ENCODE results near the gene TRIM15.

Gene TRIM15

GRCh38 chr6:30188541-30188940 is 25.2 kb downstream of the TRIM15 start:
- H3K9me3 Mint-ChIP-seq, result no peaks in the 10 kb centered on the region
- H3K27me3 Mint-ChIP-seq, result no peaks in the 10 kb centered on the region
- peaks cover 15% of the 10 kb centered on the region for H3K4me1 Mint-ChIP-seq (ENCODE audit: low read depth)
- no peak overlapping the region for H3K4me3 Mint-ChIP-seq
- no peak overlapping the region for H3K27ac Mint-ChIP-seq
- peaks cover 87% of the 10 kb centered on the region for H3K36me3 Mint-ChIP-seq (ENCODE audit: low read depth)
- intact Hi-C loops (cut with micrococcal nuclease), result no loop called here

DNA sequence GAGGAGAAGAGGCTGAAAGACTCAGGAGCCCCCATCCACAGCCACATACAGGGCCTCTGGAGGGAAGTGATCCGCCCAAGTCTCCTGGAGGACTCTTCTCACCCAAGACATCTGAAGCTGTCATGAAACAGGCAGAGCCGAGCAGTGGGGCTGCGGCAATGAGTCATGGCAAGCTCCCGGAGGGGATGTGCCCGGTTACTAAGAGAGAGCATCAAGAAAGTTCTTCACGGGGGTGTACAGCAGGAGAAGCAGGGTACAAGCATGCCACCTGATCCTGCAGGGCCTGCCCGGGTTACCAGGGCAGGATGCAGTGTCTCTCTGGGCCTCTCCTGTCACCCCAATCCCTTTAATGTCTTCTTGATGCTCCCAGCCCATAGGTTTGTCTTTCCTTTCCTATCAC is 28.7 kb downstream of the TRIM15 start:
- peaks cover 94% of the 10 kb centered on the region for H3K36me3 Mint-ChIP-seq (ENCODE audit: low read depth)
- peaks cover 8% of the 10 kb centered on the region for H3K4me1 Mint-ChIP-seq (ENCODE audit: low read depth)
- no peak overlapping the region for H3K4me3 Mint-ChIP-seq
- intact Hi-C loops (cut with micrococcal nuclease), result no loop called here
- no peak overlapping the region for H3K27ac Mint-ChIP-seq
- no peaks in the 10 kb centered on the region for H3K9me3 Mint-ChIP-seq
- H3K27me3 Mint-ChIP-seq, result no peaks in the 10 kb centered on the region

GRCh38 chr6:30194797-30195690 is 31.7 kb downstream of the TRIM15 start:
- H3K4me3 Mint-ChIP-seq, result no peak overlapping the region
- peaks cover 31% of the 10 kb centered on the region for H3K4me1 Mint-ChIP-seq (ENCODE audit: low read depth)
- no peaks in the 10 kb centered on the region for H3K9me3 Mint-ChIP-seq
- H3K27ac Mint-ChIP-seq, result no peak overlapping the region
- peaks cover 98% of the 10 kb centered on the region for H3K36me3 Mint-ChIP-seq (ENCODE audit: low read depth)
- intact Hi-C loops (cut with micrococcal nuclease), result no loop called here
- no peaks in the 10 kb centered on the region for H3K27me3 Mint-ChIP-seq

DNA sequence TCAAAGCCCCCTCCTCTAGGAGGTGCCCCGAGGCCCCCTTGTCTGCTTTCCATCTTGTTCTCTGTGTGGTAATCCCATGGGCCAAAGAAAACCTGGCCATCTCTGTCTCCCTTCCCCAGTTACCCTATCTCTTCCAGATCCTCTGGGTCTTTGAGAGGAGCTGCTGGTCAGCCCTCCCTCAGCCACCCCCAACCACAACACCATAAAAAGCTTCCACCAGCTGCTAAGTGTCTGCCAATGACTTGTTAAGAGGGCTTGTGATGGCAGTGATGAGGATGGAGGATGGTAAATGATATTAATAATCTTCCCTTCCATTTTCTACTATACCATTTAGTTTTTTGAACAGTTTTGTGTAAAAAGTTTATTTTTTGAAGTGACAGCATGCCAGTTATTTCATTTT is 32.6 kb downstream of the TRIM15 start:
- Mint-ChIP-seq H3K36me3 (ENCODE audit: low read depth) (peaks cover 98% of the 10 kb centered on the region), H3K9me3 (no peaks in the 10 kb centered on the region), H3K4me3 (no peak overlapping the region), H3K27ac (no peak overlapping the region), H3K4me1 (ENCODE audit: low read depth) (peaks cover 40% of the 10 kb centered on the region), H3K27me3 (no peaks in the 10 kb centered on the region)
- intact Hi-C loops (cut with micrococcal nuclease), result no loop called here

GRCh38 chr6:30196376-30196775 is 33.0 kb downstream of the TRIM15 start:
- intact Hi-C loops (cut with micrococcal nuclease), result no loop called here
- Mint-ChIP-seq H3K9me3 (no peaks in the 10 kb centered on the region), H3K36me3 (ENCODE audit: low read depth) (peaks cover 96% of the 10 kb centered on the region), H3K4me1 (ENCODE audit: low read depth) (peaks cover 44% of the 10 kb centered on the region), H3K27me3 (no peaks in the 10 kb centered on the region), H3K4me3 (no peak overlapping the region), H3K27ac (no peak overlapping the region)

- intact Hi-C loops (cut with micrococcal nuclease), result no loop called here
- H3K9me3 Mint-ChIP-seq, result no peaks in the 10 kb centered on the region
- no peak overlapping the region for H3K27ac Mint-ChIP-seq
- H3K27me3 Mint-ChIP-seq, result no peaks in the 10 kb centered on the region
- H3K36me3 Mint-ChIP-seq (ENCODE audit: low read depth), result peaks cover 85% of the 10 kb centered on the region
- H3K4me3 Mint-ChIP-seq, result no peak overlapping the region
- H3K4me1 Mint-ChIP-seq (ENCODE audit: low read depth), result peaks cover 56% of the 10 kb centered on the region
These were observed 35.1 kb downstream of the TRIM15 start for GRCh38 chr6:30198166-30199084.

DNA sequence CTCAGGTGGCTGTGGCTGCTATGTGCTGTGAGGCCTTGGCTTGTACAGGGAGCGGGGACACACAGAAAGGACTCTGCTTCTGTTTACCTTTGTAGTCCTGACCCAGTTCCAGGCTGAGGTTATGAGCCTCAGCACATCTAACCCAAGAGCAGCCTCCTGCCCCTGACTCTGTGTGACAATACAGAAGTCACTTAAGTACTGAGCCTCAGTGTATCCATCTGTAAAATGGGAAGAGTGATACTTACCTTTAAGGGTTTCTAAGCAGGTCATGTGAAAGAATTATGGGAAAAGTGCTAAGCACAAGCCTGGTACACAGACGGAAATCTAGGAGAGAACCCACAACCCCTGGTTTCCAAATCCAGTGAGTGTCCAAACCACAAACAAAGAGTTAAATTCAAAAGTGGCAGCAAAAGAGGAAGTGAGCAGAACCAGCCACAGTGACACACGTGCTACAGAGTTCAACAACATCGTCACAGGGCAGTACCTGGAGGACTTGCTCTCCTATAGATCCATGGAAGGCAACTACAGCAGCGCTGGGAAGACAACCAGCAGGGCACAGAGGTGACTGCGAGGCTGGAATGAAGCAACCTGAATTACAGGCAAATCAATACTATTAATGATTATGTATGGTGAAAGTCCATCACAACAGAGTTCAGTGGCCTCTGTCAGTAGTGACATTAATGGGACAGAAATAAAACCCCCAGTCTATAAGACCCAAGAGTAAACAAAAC is 37.4 kb downstream of the TRIM15 start:
- peaks cover 77% of the 10 kb centered on the region for H3K4me1 Mint-ChIP-seq (ENCODE audit: low read depth)
- peaks cover 81% of the 10 kb centered on the region for H3K36me3 Mint-ChIP-seq (ENCODE audit: low read depth)
- H3K27ac Mint-ChIP-seq, result peak overlapping the region; percentile 26
- intact Hi-C loops (cut with micrococcal nuclease), result no loop called here
- no peaks in the 10 kb centered on the region for H3K9me3 Mint-ChIP-seq
- no peaks in the 10 kb centered on the region for H3K27me3 Mint-ChIP-seq
- H3K4me3 Mint-ChIP-seq, result no peak overlapping the region

- Mint-ChIP-seq H3K36me3 (ENCODE audit: low read depth) (peaks cover 81% of the 10 kb centered on the region), H3K27ac (no peak overlapping the region), H3K4me1 (ENCODE audit: low read depth) (peaks cover 82% of the 10 kb centered on the region), H3K4me3 (no peak overlapping the region), H3K9me3 (no peaks in the 10 kb centered on the region), H3K27me3 (no peaks in the 10 kb centered on the region)
- intact Hi-C loops (cut with micrococcal nuclease), result no loop called here
These were observed 39.0 kb downstream of the TRIM15 start for GRCh38 chr6:30202366-30202765.

GRCh38 chr6:30204116-30204515 is 40.8 kb downstream of the TRIM15 start:
- Mint-ChIP-seq H3K27ac (peak overlapping the region; percentile 27), H3K4me1 (ENCODE audit: low read depth) (peaks cover 82% of the 10 kb centered on the region), H3K36me3 (ENCODE audit: low read depth) (peaks cover 81% of the 10 kb centered on the region), H3K27me3 (no peaks in the 10 kb centered on the region), H3K4me3 (no peak overlapping the region), H3K9me3 (no peaks in the 10 kb centered on the region)
- intact Hi-C loops (cut with micrococcal nuclease), result no loop called here

DNA sequence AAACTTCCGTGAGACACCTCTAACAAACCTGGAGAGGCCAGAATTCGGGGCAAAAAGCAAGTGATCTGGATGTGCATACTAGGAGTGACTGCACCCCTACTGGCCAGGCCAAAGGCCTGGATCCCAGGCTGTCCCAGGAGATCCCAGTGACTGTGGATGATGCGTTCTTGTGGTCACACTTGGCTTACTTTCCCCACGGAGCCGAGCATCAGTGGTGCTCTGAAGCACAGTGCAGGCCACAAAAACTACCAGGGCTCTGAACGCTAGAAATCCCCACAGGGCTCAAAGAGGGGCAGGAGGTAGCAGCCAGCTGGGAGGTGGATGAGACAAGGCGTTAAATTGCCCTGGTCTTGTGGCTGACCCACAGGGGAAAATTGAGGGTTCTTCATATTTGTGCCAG is 42.8 kb downstream of the TRIM15 start:
- peaks cover 76% of the 10 kb centered on the region for H3K36me3 Mint-ChIP-seq (ENCODE audit: low read depth)
- no peaks in the 10 kb centered on the region for H3K27me3 Mint-ChIP-seq
- H3K4me3 Mint-ChIP-seq, result no peak overlapping the region
- intact Hi-C loops (cut with micrococcal nuclease), result no loop called here
- no peaks in the 10 kb centered on the region for H3K9me3 Mint-ChIP-seq
- peaks cover 85% of the 10 kb centered on the region for H3K4me1 Mint-ChIP-seq (ENCODE audit: low read depth)
- H3K27ac Mint-ChIP-seq, result peak overlapping the region; percentile 1

DNA sequence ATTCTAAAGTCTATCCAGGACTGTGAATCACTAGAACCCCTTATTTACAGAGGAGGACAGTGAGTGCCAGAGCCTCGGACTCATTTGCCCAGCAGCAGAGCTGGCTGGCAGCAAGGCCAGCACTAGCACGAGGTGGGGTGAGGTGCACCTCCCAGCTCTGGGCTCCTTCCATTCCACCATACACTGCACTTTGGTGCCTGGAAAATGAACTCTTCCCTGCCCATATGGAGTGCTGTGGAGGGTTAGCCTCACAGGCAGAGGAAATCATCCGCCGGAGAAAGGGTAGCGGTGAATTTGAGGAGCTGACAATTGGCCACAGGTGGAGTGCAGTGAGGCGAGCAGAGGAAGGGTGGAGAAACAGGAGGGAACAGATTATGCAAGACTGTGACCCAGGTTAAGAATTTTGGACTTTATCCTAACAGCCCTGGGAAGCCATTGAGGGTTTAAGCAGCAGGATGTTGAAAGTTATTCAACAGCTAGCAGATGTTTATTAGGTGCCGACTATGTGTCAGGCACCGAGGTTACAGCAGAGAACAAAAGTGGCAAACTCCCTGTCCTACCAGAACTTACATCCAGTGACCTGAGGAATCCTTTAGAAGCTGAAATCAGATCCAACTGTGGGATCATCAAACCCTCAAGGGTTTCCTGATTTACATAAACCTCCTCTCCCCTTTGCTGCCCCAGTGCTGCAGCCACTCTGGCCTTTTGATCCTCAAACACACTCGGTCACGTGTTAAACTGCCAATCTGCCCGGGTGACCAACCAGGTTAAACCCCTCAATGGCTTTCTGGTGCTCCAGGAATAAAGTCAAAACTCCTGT is 43.7 kb downstream of the TRIM15 start:
- intact Hi-C loops (cut with micrococcal nuclease), result no loop called here
- Mint-ChIP-seq H3K27me3 (no peaks in the 10 kb centered on the region), H3K4me3 (no peak overlapping the region), H3K9me3 (no peaks in the 10 kb centered on the region), H3K27ac (peak overlapping the region; percentile 48), H3K4me1 (ENCODE audit: low read depth) (peaks cover 89% of the 10 kb centered on the region), H3K36me3 (ENCODE audit: low read depth) (peaks cover 82% of the 10 kb centered on the region)

GRCh38 chr6:30207619-30208295 is 44.4 kb downstream of the TRIM15 start:
- Mint-ChIP-seq H3K27me3 (no peaks in the 10 kb centered on the region), H3K4me3 (no peak overlapping the region), H3K36me3 (ENCODE audit: low read depth) (peaks cover 88% of the 10 kb centered on the region), H3K9me3 (no peaks in the 10 kb centered on the region), H3K27ac (peak overlapping the region; percentile 7), H3K4me1 (ENCODE audit: low read depth) (peaks cover 89% of the 10 kb centered on the region)
- intact Hi-C loops (cut with micrococcal nuclease), result no loop called here
